Activated CD8-positive, alpha-beta T cell treated with anti-CD3 and anti-CD28 coated beads, Interleukin-2, amount 10 ng/mL, durations not matched to agents 7 days and 5 days (primary cell): ENCODE measurements around the gene SPP2. TPM values are rescaled to one million over a fixed set of nuclear protein-coding genes. Genes with fewer than 3 reads are reported as not detected.

Experiments
- ATAC-seq: fragments of 150-1000 bp; cut with Tn5 transposase; one replicate; pipeline ENCODE4 v1.10.0; 2021; ENCODE audit warnings: moderate library complexity
- CTCF ChIA-PET: fragments of 350-600 bp; sonication (Branson Sonifier 250); formaldehyde crosslinking; loops from one replicate; lab custom pipeline; 2021; ENCODE audit warnings: antibody characterized with exemption; lab: Charles Lee
- POLR2A ChIA-PET: fragments of 350-600 bp; sonication (Branson Sonifier 250); formaldehyde crosslinking; loops from one replicate; lab custom pipeline; 2021; ENCODE audit warnings: antibody characterized with exemption; lab: Charles Lee
- DNase-seq: peaks from one replicate; pipeline ENCODE4 v3.0.0-alpha.2; 2020
- H3K27ac Mint-ChIP-seq: one replicate; pipeline ENCODE4 v1.8.0; 2021; ENCODE audit warnings: mild to moderate bottlenecking, mixed read lengths
- H3K27me3 Mint-ChIP-seq: one replicate; pipeline ENCODE4 v1.8.0; 2021; ENCODE audit warnings: low read depth, mixed read lengths
- H3K36me3 Mint-ChIP-seq: one replicate; pipeline ENCODE4 v1.8.0; 2021; ENCODE audit warnings: low read depth, mixed read lengths
- H3K4me1 Mint-ChIP-seq: one replicate; pipeline ENCODE4 v1.8.0; 2021; ENCODE audit warnings: low read depth, mixed read lengths
- H3K4me3 Mint-ChIP-seq: one replicate; pipeline ENCODE4 v1.8.0; 2021; ENCODE audit warnings: mild to moderate bottlenecking, mixed read lengths
- H3K9me3 Mint-ChIP-seq: one replicate; pipeline ENCODE4 v1.8.0; 2022; ENCODE audit warnings: mixed read lengths; ENCODE audit not compliant: insufficient read depth
- total RNA-seq, 2 experiments: library from RNA; stranded (reverse); gene quantifications; one replicate each; pipeline ENCODE4 v1.2.3, GENCODE V29; 2021

SPP2 gene
- total RNA-seq, 2 experiments from 2014 or later = not detected

GRCh38 chr2:234046521-234046920, 4.0 kb upstream of the SPP2 start:
- CTCF ChIA-PET = no interaction called here
- H3K9me3 Mint-ChIP-seq = no peaks in the 10 kb centered on the region
- H3K27ac Mint-ChIP-seq = no peak overlapping the region
- no peaks in the 10 kb centered on the region for H3K36me3 Mint-ChIP-seq
- ATAC-seq (no peak), DNase-seq (no peak)
- H3K4me3 Mint-ChIP-seq = no peak overlapping the region
- H3K27me3 Mint-ChIP-seq = peaks cover 31% of the 10 kb centered on the region
- POLR2A ChIA-PET = no interaction called here
- H3K4me1 Mint-ChIP-seq = no peaks in the 10 kb centered on the region

DNA sequence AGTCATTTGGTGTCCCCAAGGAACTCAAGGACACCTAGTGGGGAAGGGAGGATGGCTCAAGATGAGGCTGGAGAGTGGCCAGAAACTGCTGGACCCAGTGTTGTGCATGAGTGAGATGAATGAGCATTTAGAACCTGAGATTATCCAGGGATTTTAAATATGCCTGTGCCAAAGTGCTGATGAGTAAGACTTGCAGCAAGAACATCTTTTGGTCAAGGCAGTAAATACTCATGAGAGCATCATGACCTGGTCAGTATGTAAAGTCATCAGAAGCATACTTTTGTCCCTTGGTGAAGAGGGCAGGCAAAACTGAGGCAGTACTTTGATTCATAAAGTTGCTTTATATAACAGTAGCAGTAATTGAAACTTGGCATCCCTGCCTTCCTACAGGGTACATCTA, 3.1 kb upstream of the SPP2 start:
- CTCF ChIA-PET = no interaction called here
- no peak for ATAC-seq

GRCh38 chr2:234048049-234048448, 2.5 kb upstream of the SPP2 start:
- ChIA-PET POLR2A (no interaction called here), CTCF (no interaction called here)
- ATAC-seq = no peak
- Mint-ChIP-seq H3K4me3 (no peak overlapping the region), H3K9me3 (no peaks in the 10 kb centered on the region), H3K27me3 (peaks cover 31% of the 10 kb centered on the region), H3K27ac (no peak overlapping the region), H3K4me1 (no peaks in the 10 kb centered on the region), H3K36me3 (no peaks in the 10 kb centered on the region)
- DNase-seq = no peak

More for the DNA sequence above, 3.1 kb upstream of the SPP2 start:
- Mint-ChIP-seq H3K27me3 (peaks cover 32% of the 10 kb centered on the region), H3K4me1 (no peaks in the 10 kb centered on the region), H3K9me3 (no peaks in the 10 kb centered on the region), H3K4me3 (no peak overlapping the region), H3K27ac (no peak overlapping the region), H3K36me3 (no peaks in the 10 kb centered on the region)
- POLR2A ChIA-PET = no interaction called here
- DNase-seq = no peak

DNA sequence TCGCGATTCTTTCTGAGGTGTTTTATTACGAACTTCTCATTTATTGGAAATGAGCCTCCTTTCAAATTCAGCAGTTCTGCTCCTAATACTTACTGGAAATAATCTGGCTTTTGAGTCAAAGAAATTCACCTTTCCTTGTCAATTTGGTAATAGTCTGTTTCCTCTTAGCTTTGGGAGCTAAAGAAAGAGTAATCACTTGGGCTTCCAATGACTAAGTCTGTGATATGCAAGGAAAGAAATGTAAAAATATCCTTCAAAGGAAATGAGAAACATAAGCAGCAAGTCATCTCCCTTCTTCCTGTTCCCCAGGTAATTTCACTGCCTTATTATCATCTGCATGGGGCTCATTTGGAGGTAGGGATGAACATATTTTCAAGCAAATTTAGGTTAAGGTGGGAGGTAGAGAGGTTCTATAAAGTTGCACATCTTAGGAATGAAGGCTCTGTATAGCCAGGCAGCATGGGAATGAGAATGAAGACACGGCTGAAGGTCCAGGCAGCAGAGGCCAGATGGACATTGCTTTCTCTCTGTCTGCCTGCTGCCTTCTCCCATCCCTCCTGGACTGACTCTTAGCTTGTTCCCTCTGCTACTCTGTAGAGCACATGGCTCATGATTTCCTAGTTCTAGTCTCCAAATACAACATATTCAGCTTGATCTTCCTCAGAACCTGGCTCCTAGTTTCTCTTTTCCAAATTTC, 1.0 kb downstream of the SPP2 start:
- POLR2A ChIA-PET = no interaction called here
- CTCF ChIA-PET = interaction anchor here (1.1 kb wide), 1 partner anchor 18 kb away, joined by 4 read pairs; no protein-coding TSS in a partner anchor
- Mint-ChIP-seq H3K27me3 (peaks cover 23% of the 10 kb centered on the region), H3K27ac (no peak overlapping the region), H3K4me1 (no peaks in the 10 kb centered on the region), H3K4me3 (no peak overlapping the region), H3K9me3 (no peaks in the 10 kb centered on the region), H3K36me3 (no peaks in the 10 kb centered on the region)
- DNase-seq (no peak), ATAC-seq (no peak)

GRCh38 chr2:234058881-234059280, 8.4 kb downstream of the SPP2 start:
- H3K9me3 Mint-ChIP-seq = no peaks in the 10 kb centered on the region
- CTCF ChIA-PET = no interaction called here
- DNase-seq (no peak), ATAC-seq (no peak)
- POLR2A ChIA-PET = interaction anchor here (0.7 kb wide), 1 partner anchor 282 kb away, joined by 3 read pairs; no protein-coding TSS in a partner anchor
- no peak overlapping the region for H3K27ac Mint-ChIP-seq
- no peak overlapping the region for H3K4me3 Mint-ChIP-seq
- H3K27me3 Mint-ChIP-seq = peaks cover 25% of the 10 kb centered on the region
- H3K4me1 Mint-ChIP-seq = no peaks in the 10 kb centered on the region
- H3K36me3 Mint-ChIP-seq = no peaks in the 10 kb centered on the region

DNA sequence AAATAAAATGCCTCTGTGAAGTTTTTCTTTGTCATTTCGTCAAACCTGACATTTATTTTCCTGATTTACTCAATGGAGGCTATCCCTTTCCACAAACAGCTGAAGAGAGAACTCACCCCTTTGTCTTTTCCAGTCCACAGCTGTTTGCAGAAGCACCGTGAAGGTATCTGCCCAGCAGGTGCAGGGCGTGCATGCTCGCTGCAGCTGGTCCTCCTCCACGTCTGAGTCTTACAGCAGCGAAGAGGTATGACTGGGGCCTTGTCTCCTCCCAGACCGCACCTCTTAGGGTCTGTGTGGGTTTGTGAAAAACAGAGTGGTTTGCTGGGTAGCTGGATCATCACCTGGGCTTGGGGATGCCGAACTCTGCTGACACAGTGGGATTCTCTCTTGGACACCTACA, 9.7 kb downstream of the SPP2 start:
- no peak for ATAC-seq
- no peak for DNase-seq
- no peaks in the 10 kb centered on the region for H3K36me3 Mint-ChIP-seq
- H3K27me3 Mint-ChIP-seq = peaks cover 28% of the 10 kb centered on the region
- POLR2A ChIA-PET = no interaction called here
- CTCF ChIA-PET = no interaction called here
- H3K4me3 Mint-ChIP-seq = no peak overlapping the region
- H3K27ac Mint-ChIP-seq = no peak overlapping the region
- no peaks in the 10 kb centered on the region for H3K9me3 Mint-ChIP-seq
- H3K4me1 Mint-ChIP-seq = peaks cover 2% of the 10 kb centered on the region

GRCh38 chr2:234061624-234062257, 11.2 kb downstream of the SPP2 start:
- Mint-ChIP-seq H3K36me3 (no peaks in the 10 kb centered on the region), H3K9me3 (no peaks in the 10 kb centered on the region)
- CTCF ChIA-PET = no interaction called here

DNA sequence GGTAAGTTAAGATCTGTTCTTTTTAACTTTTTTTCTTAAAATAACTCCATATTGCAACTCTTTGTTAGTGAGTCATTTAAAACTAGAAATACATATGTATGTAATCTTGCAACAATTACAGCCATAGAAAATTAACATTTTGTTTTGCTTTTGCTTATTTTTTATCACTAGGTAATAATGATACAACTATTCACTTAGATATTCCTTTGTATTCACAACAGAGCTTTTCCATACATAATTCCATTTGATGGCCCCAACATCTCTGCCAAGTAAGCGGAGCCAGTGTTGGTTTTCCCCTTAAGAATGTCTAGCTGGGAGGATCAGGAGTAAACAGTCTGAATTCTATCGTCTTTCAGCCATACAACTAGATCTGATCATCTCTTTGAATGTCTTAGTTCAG, 16.1 kb downstream of the SPP2 start:
- no peak for ATAC-seq
- Mint-ChIP-seq H3K27me3 (peaks cover 17% of the 10 kb centered on the region), H3K36me3 (peaks cover 2% of the 10 kb centered on the region), H3K4me3 (no peak overlapping the region), H3K27ac (no peak overlapping the region), H3K9me3 (peaks cover 8% of the 10 kb centered on the region), H3K4me1 (peaks cover 8% of the 10 kb centered on the region)
- ChIA-PET POLR2A (interaction anchor here (0.6 kb wide), 1 partner anchor 441 kb away, joined by 5 read pairs; no protein-coding TSS in a partner anchor), CTCF (no interaction called here)
- DNase-seq = no peak

More at GRCh38 chr2:234061624-234062257, 11.2 kb downstream of the SPP2 start:
- no peak overlapping the region for H3K27ac Mint-ChIP-seq
- POLR2A ChIA-PET = no interaction called here
- H3K4me3 Mint-ChIP-seq = no peak overlapping the region
- no peak for DNase-seq
- ATAC-seq = no peak
- peaks cover 25% of the 10 kb centered on the region for H3K27me3 Mint-ChIP-seq
- peaks cover 2% of the 10 kb centered on the region for H3K4me1 Mint-ChIP-seq

DNA sequence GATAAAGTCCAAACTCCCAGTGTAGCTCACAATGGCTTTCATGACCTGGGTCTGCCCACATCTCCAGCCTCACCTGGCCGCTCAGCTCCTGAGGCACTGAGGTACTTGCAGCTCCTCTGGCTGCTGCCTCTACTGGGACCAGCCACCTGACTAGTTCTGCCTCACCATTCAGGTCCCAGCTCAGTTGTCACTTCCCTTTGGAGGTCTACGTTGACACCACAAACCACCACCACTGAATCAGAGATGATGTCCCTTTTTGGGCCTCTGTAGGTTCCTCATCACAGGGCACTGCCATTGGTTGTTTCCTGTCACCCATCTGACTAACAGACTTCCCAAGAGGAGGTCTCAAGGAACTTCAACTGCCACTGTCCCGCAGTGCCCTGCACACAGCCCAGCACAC, 21.2 kb downstream of the SPP2 start:
- DNase-seq (peak; percentile 71), ATAC-seq (peak; percentile 84)
- ChIA-PET POLR2A (no interaction called here), CTCF (interaction anchor here (1.2 kb wide), 1 partner anchor 474 kb away, joined by 3 read pairs; no protein-coding TSS in a partner anchor)
- Mint-ChIP-seq H3K9me3 (peaks cover 8% of the 10 kb centered on the region), H3K4me1 (peaks cover 17% of the 10 kb centered on the region), H3K4me3 (no peak overlapping the region), H3K27ac (peak overlapping the region; percentile 65), H3K36me3 (peaks cover 2% of the 10 kb centered on the region), H3K27me3 (peaks cover 5% of the 10 kb centered on the region)

DNA sequence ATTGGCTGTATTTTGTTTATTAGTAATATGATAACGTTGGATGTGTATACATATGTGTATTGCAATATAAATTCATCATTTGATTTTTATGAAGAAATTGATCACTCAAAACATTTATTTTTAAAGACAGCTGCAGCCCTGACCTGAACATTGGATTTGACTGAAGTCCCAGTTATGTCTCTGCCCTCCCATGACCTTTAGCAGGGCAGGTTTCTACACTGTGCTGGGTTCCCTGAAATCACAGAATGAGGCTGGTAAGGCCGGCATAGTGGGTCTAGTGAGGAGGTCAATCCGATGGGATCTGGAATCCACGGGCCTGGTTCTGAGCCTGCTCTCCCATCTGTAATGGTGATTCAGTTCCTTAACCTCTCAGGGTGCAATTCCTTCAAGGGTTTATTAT, 22.0 kb downstream of the SPP2 start:
- POLR2A ChIA-PET = no interaction called here
- CTCF ChIA-PET = no interaction called here
- Mint-ChIP-seq H3K9me3 (peaks cover 8% of the 10 kb centered on the region), H3K4me1 (peaks cover 25% of the 10 kb centered on the region), H3K4me3 (no peak overlapping the region), H3K27ac (no peak overlapping the region), H3K27me3 (peaks cover 2% of the 10 kb centered on the region), H3K36me3 (peaks cover 2% of the 10 kb centered on the region)
- ATAC-seq = no peak
- DNase-seq = no peak

- Mint-ChIP-seq H3K4me1 (peaks cover 31% of the 10 kb centered on the region), H3K27ac (no peak overlapping the region), H3K4me3 (no peak overlapping the region), H3K36me3 (no peaks in the 10 kb centered on the region), H3K9me3 (no peaks in the 10 kb centered on the region), H3K27me3 (no peaks in the 10 kb centered on the region)
- DNase-seq = no peak
- POLR2A ChIA-PET = interaction anchor here (0.7 kb wide), 1 partner anchor 846 kb away, joined by 3 read pairs; no protein-coding TSS in a partner anchor
- CTCF ChIA-PET = no interaction called here
- ATAC-seq = no peak
Measured at GRCh38 chr2:234074751-234075517, 24.4 kb downstream of the SPP2 start.

DNA sequence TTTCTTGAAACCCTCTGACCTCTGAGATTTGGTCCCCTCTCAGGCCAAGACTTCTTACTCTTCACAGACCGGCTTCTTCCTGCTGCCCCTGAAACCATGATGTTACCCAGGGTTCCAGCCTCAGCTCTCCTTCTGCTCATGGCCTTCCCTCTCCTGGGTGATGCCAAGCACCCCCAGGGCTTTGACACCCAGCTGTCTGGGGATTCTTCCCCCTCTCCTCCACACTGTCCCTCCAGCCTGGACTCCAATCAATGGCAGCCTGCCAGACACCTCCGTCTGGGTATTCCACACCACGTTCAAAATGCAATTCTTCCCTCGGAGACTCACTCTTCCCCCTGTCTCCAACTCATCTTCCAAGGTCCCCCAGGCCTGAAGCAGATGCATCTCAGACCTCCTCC, 25.0 kb downstream of the SPP2 start:
- no peak for DNase-seq
- no peaks in the 10 kb centered on the region for H3K36me3 Mint-ChIP-seq
- no peak for ATAC-seq
- H3K4me3 Mint-ChIP-seq = no peak overlapping the region
- H3K9me3 Mint-ChIP-seq = no peaks in the 10 kb centered on the region
- no peaks in the 10 kb centered on the region for H3K27me3 Mint-ChIP-seq
- POLR2A ChIA-PET = no interaction called here
- peaks cover 31% of the 10 kb centered on the region for H3K4me1 Mint-ChIP-seq
- no peak overlapping the region for H3K27ac Mint-ChIP-seq
- CTCF ChIA-PET = interaction anchor here (0.8 kb wide), 1 partner anchor 15 kb away, joined by 4 read pairs; no protein-coding TSS in a partner anchor
